GF-D8 (cell line): ENCODE results near the gene DUOXA2.

Source experiments
- DNase-seq: peaks from one replicate; lab custom pipeline; 2025; lab: John Stamatoyannopoulos, UW

DUOXA2 gene

GRCh38 chr15:45136378-45136764 is 22.2 kb downstream of the DUOXA2 start:
- DNase-seq, result no peak

- DNase-seq, result no peak
Observed at GRCh38 chr15:45137703-45138102, 23.6 kb downstream of the DUOXA2 start.

- DNase-seq, result no peak
Observed at GRCh38 chr15:45138814-45139765, 25.0 kb downstream of the DUOXA2 start.

- no peak for DNase-seq
Observed at GRCh38 chr15:45139770-45140169, 25.6 kb downstream of the DUOXA2 start.

- no peak for DNase-seq
Observed at GRCh38 chr15:45140557-45141250, 26.6 kb downstream of the DUOXA2 start.

- no peak for DNase-seq
Observed at GRCh38 chr15:45141386-45141785, 27.3 kb downstream of the DUOXA2 start.

GRCh38 chr15:45143056-45143455 is 28.9 kb downstream of the DUOXA2 start:
- DNase-seq, result no peak

GRCh38 chr15:45143946-45144345 is 29.8 kb downstream of the DUOXA2 start:
- no peak for DNase-seq

- DNase-seq, result no peak
Observed at GRCh38 chr15:45144775-45145174, 30.6 kb downstream of the DUOXA2 start.

- no peak for DNase-seq
Observed at GRCh38 chr15:45146405-45146804, 32.3 kb downstream of the DUOXA2 start.

GRCh38 chr15:45147606-45148005 is 33.5 kb downstream of the DUOXA2 start:
- no peak for DNase-seq

GRCh38 chr15:45148076-45149059 is 34.2 kb downstream of the DUOXA2 start:
- DNase-seq, result no peak

GRCh38 chr15:45149060-45149459 is 34.9 kb downstream of the DUOXA2 start:
- no peak for DNase-seq

- no peak for DNase-seq
Observed at GRCh38 chr15:45150481-45150880, 36.4 kb downstream of the DUOXA2 start.

- no peak for DNase-seq
Observed at GRCh38 chr15:45150997-45151396, 36.9 kb downstream of the DUOXA2 start.

- no peak for DNase-seq
Observed at GRCh38 chr15:45151998-45152828, 38.1 kb downstream of the DUOXA2 start.

- DNase-seq, result no peak
Observed at GRCh38 chr15:45155739-45156138, 41.6 kb downstream of the DUOXA2 start.

GRCh38 chr15:45156744-45157455 is 42.8 kb downstream of the DUOXA2 start:
- DNase-seq, result no peak

- DNase-seq, result no peak
Observed at GRCh38 chr15:45157974-45158373, 43.8 kb downstream of the DUOXA2 start.

- no peak for DNase-seq
Observed at GRCh38 chr15:45161666-45162065, 47.5 kb downstream of the DUOXA2 start.
